GM19395 (cell line): ENCODE data around the gene FOXM1.

Experiments
- ATAC-seq: cut with Tn5 transposase; IDR thresholded peaks from one replicate; pipeline ENCODE4 v1.9.1; 2021; ENCODE audit warnings: mild to moderate bottlenecking, moderate library complexity; ENCODE audit not compliant: unreplicated experiment

FOXM1 gene

GRCh38 chr12:2877047-2877952 is at the start of gene FOXM1, which contains the start of gene RHNO1:
FOXM1 (minus strand) TSS chr12:2877174; CDS start chr12:2874478, 2,696 bp downstream.
RHNO1 (plus strand) TSS chr12:2877223; CDS start chr12:2885367, 8,144 bp downstream.
- peak; percentile 73 for ATAC-seq

- no peak for ATAC-seq
Observed at GRCh38 chr12:2925322-2925995, 48.5 kb upstream of the FOXM1 start.

- no peak for ATAC-seq
Observed at GRCh38 chr12:2924019-2924418, 47.0 kb upstream of the FOXM1 start.

GRCh38 chr12:2923057-2923456 is 46.1 kb upstream of the FOXM1 start:
- no peak for ATAC-seq

- no peak for ATAC-seq
Observed at GRCh38 chr12:2922329-2922728, 45.4 kb upstream of the FOXM1 start.

- no peak for ATAC-seq
Observed at GRCh38 chr12:2919249-2919648, 42.3 kb upstream of the FOXM1 start.

GRCh38 chr12:2912216-2912575 is 35.2 kb upstream of the FOXM1 start:
- no peak for ATAC-seq

- no peak for ATAC-seq
Observed at GRCh38 chr12:2904260-2904659, 27.3 kb upstream of the FOXM1 start.

GRCh38 chr12:2902272-2902880 is 25.4 kb upstream of the FOXM1 start:
- no peak for ATAC-seq

- no peak for ATAC-seq
Observed at GRCh38 chr12:2900642-2901041, 23.7 kb upstream of the FOXM1 start.

GRCh38 chr12:2897418-2897817 is 20.4 kb upstream of the FOXM1 start:
- ATAC-seq, result no peak

- ATAC-seq, result no peak
Observed at GRCh38 chr12:2895511-2895910, 18.5 kb upstream of the FOXM1 start.

- ATAC-seq, result no peak
Observed at GRCh38 chr12:2895051-2895451, 18.1 kb upstream of the FOXM1 start.

- ATAC-seq, result no peak
Observed at GRCh38 chr12:2893007-2893406, 16.0 kb upstream of the FOXM1 start.

GRCh38 chr12:2892246-2892645 is 15.3 kb upstream of the FOXM1 start:
- ATAC-seq, result no peak

GRCh38 chr12:2891240-2892053 is 14.5 kb upstream of the FOXM1 start:
- ATAC-seq, result peak; percentile 24

- peak; percentile 96 for ATAC-seq
Observed at GRCh38 chr12:2890388-2891239, 13.6 kb upstream of the FOXM1 start, which contains the start of gene TULP3. TULP3 (plus strand) TSS chr12:2890891; CDS start chr12:2890948, 57 bp downstream.

- no peak for ATAC-seq
Observed at GRCh38 chr12:2890001-2890387, 13.0 kb upstream of the FOXM1 start.

GRCh38 chr12:2886768-2887450 is 9.9 kb upstream of the FOXM1 start:
- ATAC-seq, result no peak
